Fibroblast of lung (primary cell): ENCODE measurements around the gene SRSF11. TPM values are rescaled to one million over a fixed set of nuclear protein-coding genes. Genes with fewer than 3 reads are reported as not detected.
A peak's percentile ranks its signal among the peaks of the same experiment; 100 is the strongest.

Source experiments
- DNase-seq, 2 donors: peaks; one replicate each; pipeline versions ENCODE4 v3.0.0 to v3.0.0-alpha.2; 2010; ENCODE audit warnings: low read depth in 2 of 2
- H2AFZ ChIP-seq: 2 replicates; pipeline ENCODE4 v1.5.1; 2012; ENCODE audit warnings: low read length, control low read depth, inconsistent platforms
- H3K27ac ChIP-seq: 2 replicates; pipeline ENCODE4 v1.5.1; 2011; ENCODE audit warnings: low read length, control low read depth; ENCODE audit not compliant: insufficient read depth
- H3K27me3 ChIP-seq: 2 replicates; pipeline ENCODE4 v1.5.1; 2011; ENCODE audit warnings: mild to moderate bottlenecking, low read length; ENCODE audit not compliant: control insufficient read depth, insufficient read depth
- H3K36me3 ChIP-seq: 2 replicates; pipeline ENCODE4 v1.5.1; 2011; ENCODE audit warnings: low read length; ENCODE audit not compliant: control insufficient read depth, insufficient read depth
- H3K4me1 ChIP-seq: 2 replicates; pipeline ENCODE4 v1.5.1; 2011; ENCODE audit warnings: low read length; ENCODE audit not compliant: control insufficient read depth, insufficient read depth; ENCODE audit errors: extremely low read depth
- H3K4me2 ChIP-seq: 2 replicates; pipeline ENCODE4 v1.5.1; 2011; ENCODE audit warnings: low read length, control low read depth; ENCODE audit not compliant: insufficient read depth; ENCODE audit errors: extremely low read depth
- H3K4me3 ChIP-seq, 4 experiments: fragments of 200-600 bp in 1 of 4; sonication (generic) in 1 of 4; replicated peaks in 1 of 4; 2 replicates each; pipeline ENCODE4 v1.5.1; 2011 to 2016; ENCODE audit warnings: low read length in 4 of 4, low read depth in 3 of 4, mild to moderate bottlenecking in 3 of 4, control low read depth in 2 of 4, inconsistent platforms in 1 of 4, mixed read lengths in 1 of 4; ENCODE audit not compliant: insufficient read depth in 1 of 4; ENCODE audit errors: control extremely low read depth in 1 of 4
- H3K79me2 ChIP-seq: 2 replicates; pipeline ENCODE4 v1.5.1; 2012; ENCODE audit warnings: mild to moderate bottlenecking, low read length, inconsistent platforms; ENCODE audit not compliant: control insufficient read depth, insufficient read depth
- H3K9ac ChIP-seq: 2 replicates; pipeline ENCODE4 v1.5.1; 2011; ENCODE audit warnings: mild to moderate bottlenecking, low read length, control low read depth; ENCODE audit not compliant: insufficient read depth
- H3K9me3 ChIP-seq: 2 replicates; pipeline ENCODE4 v1.5.1; 2012; ENCODE audit warnings: low read depth, low read length; ENCODE audit not compliant: control insufficient read depth, insufficient read depth
- H4K20me1 ChIP-seq: 2 replicates; pipeline ENCODE4 v1.5.1; 2011; ENCODE audit warnings: low read length; ENCODE audit not compliant: control insufficient read depth, insufficient read depth; ENCODE audit errors: extremely low read depth
- EZH2 ChIP-seq: IDR thresholded peaks from 2 replicates; pipeline ENCODE4 v1.5.1; 2012; ENCODE audit warnings: low read length, control low read depth, mild to moderate bottlenecking; ENCODE audit errors: missing control alignments
- polyA plus RNA-seq, 2 donors: library from polyadenylated mRNA; depleted of rRNA in 1 of 2; stranded (reverse) in 1 of 2; unstranded in 1 of 2; fragments of >200 nt; gene quantifications; 2 replicates each; pipeline ENCODE4 v1.2.1, GENCODE V29; 2011 to 2012; ENCODE audit warnings: missing spikeins in 1 of 2
- total RNA-seq: library from RNA; depleted of rRNA; stranded (reverse); fragments of >200 nt; gene quantifications from 2 replicates; pipeline ENCODE4 v1.2.1, GENCODE V29; 2014
- TF ChIP-seq, protein P1 (sequence below), 2 donors: IDR thresholded peaks in 1 of 2; conservative IDR thresholded peaks in 1 of 2; 1 replicate in 1 of 2; 2 replicates in 1 of 2; pipeline ENCODE4 v1.5.1; 2011 to 2012; ENCODE audit warnings: low read length in 2 of 2, control low read depth in 1 of 2, inconsistent platforms in 1 of 2, low read depth in 1 of 2, mild to moderate bottlenecking in 1 of 2

SRSF11 gene
- total and polyA plus RNA-seq, 2 donors (not counting 1 experiment from before 2014, with no cell fraction given) = 139 to 163 TPM

GRCh38 chr1:70200065-70200464 is 21.1 kb upstream of the SRSF11 start:
- H3K4me3 ChIP-seq = no peak overlapping the region
- H4K20me1 ChIP-seq = no peaks in the 10 kb centered on the region
- H3K9ac ChIP-seq = no peak overlapping the region
- no peaks in the 10 kb centered on the region for H3K36me3 ChIP-seq
- TF ChIP-seq EZH2 = no peak
- TF ChIP-seq, protein P1, sequence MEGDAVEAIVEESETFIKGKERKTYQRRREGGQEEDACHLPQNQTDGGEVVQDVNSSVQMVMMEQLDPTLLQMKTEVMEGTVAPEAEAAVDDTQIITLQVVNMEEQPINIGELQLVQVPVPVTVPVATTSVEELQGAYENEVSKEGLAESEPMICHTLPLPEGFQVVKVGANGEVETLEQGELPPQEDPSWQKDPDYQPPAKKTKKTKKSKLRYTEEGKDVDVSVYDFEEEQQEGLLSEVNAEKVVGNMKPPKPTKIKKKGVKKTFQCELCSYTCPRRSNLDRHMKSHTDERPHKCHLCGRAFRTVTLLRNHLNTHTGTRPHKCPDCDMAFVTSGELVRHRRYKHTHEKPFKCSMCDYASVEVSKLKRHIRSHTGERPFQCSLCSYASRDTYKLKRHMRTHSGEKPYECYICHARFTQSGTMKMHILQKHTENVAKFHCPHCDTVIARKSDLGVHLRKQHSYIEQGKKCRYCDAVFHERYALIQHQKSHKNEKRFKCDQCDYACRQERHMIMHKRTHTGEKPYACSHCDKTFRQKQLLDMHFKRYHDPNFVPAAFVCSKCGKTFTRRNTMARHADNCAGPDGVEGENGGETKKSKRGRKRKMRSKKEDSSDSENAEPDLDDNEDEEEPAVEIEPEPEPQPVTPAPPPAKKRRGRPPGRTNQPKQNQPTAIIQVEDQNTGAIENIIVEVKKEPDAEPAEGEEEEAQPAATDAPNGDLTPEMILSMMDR (conservative IDR thresholded peaks at IDR 0.05 in 1 of 2, IDR thresholded peaks at IDR 0.05 in 1 of 2; ENCODE audit: low read depth in 1 of 2, low read length in 2 of 2) = no peak
- H3K9me3 ChIP-seq = no peaks in the 10 kb centered on the region
- H3K4me1 ChIP-seq = peaks cover 4% of the 10 kb centered on the region
- H2AFZ ChIP-seq = no peak overlapping the region
- peaks cover 65% of the 10 kb centered on the region for H3K79me2 ChIP-seq
- H3K4me2 ChIP-seq = no peak overlapping the region
- DNase-seq = no peak
- no peak overlapping the region for H3K27ac ChIP-seq
- no peaks in the 10 kb centered on the region for H3K27me3 ChIP-seq

DNA sequence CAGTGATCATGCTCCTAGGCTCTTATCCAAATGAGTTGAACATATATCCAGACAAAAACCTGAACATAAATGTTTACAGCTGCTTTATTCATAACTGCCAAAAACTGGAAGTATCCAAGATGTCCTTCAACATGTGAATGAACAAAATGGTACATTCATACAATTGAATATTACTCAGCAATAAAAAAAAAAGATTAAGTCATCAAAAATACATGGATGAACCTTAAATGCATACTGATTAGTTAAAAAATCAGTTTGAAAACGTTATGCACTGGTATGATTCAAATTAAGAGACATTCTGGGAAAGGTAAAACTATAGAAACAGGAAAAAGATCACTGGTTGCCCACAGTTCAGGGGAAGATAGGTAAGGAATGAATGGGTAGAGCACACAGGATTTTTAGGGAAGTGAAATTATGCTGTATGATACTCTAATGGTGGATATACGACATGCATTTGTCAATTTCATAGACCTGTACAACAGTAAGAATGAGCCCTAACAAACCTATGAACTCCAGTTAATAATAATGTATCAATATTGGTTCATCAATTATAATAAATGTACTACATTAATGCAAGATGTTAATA is 18.9 kb upstream of the SRSF11 start:
- peaks cover 6% of the 10 kb centered on the region for H3K4me1 ChIP-seq
- H2AFZ ChIP-seq = no peak overlapping the region
- TF ChIP-seq EZH2 = no peak
- TF ChIP-seq, protein P1 (conservative IDR thresholded peaks at IDR 0.05 in 1 of 2, IDR thresholded peaks at IDR 0.05 in 1 of 2; ENCODE audit: low read depth in 1 of 2, low read length in 2 of 2) = no peak
- H3K4me3 ChIP-seq = no peak overlapping the region
- no peaks in the 10 kb centered on the region for H3K27me3 ChIP-seq
- no peaks in the 10 kb centered on the region for H3K36me3 ChIP-seq
- H3K9me3 ChIP-seq = no peaks in the 10 kb centered on the region
- no peak overlapping the region for H3K9ac ChIP-seq
- H3K27ac ChIP-seq = no peak overlapping the region
- no peaks in the 10 kb centered on the region for H4K20me1 ChIP-seq
- H3K4me2 ChIP-seq = no peak overlapping the region
- peaks cover 79% of the 10 kb centered on the region for H3K79me2 ChIP-seq
- DNase-seq = no peak

- DNase-seq = no peak
- H3K36me3 ChIP-seq = no peaks in the 10 kb centered on the region
- no peaks in the 10 kb centered on the region for H3K9me3 ChIP-seq
- peak overlapping the region; percentile 88 for H3K4me2 ChIP-seq
- no peaks in the 10 kb centered on the region for H3K27me3 ChIP-seq
- H4K20me1 ChIP-seq = no peaks in the 10 kb centered on the region
- peaks cover 90% of the 10 kb centered on the region for H3K79me2 ChIP-seq
- H3K4me1 ChIP-seq = peaks cover 6% of the 10 kb centered on the region
- TF ChIP-seq EZH2 = no peak
- TF ChIP-seq, protein P1 (conservative IDR thresholded peaks at IDR 0.05 in 1 of 2, IDR thresholded peaks at IDR 0.05 in 1 of 2; ENCODE audit: low read depth in 1 of 2, low read length in 2 of 2) = no peak
- no peak overlapping the region for H3K9ac ChIP-seq
- no peak overlapping the region for H2AFZ ChIP-seq
- H3K4me3 ChIP-seq = peak overlapping the region; percentile 70 to 98 (median 82)
- H3K27ac ChIP-seq = no peak overlapping the region
These were observed 17.0 kb upstream of the SRSF11 start for GRCh38 chr1:70204139-70204538.
